ENCODE measurements around the gene KIAA0513. TPM values are rescaled to one million over a fixed set of nuclear protein-coding genes. Genes with fewer than 3 reads are reported as not detected.

Gene KIAA0513
- total RNA-seq, 1 donor: 3.2 TPM

DNA sequence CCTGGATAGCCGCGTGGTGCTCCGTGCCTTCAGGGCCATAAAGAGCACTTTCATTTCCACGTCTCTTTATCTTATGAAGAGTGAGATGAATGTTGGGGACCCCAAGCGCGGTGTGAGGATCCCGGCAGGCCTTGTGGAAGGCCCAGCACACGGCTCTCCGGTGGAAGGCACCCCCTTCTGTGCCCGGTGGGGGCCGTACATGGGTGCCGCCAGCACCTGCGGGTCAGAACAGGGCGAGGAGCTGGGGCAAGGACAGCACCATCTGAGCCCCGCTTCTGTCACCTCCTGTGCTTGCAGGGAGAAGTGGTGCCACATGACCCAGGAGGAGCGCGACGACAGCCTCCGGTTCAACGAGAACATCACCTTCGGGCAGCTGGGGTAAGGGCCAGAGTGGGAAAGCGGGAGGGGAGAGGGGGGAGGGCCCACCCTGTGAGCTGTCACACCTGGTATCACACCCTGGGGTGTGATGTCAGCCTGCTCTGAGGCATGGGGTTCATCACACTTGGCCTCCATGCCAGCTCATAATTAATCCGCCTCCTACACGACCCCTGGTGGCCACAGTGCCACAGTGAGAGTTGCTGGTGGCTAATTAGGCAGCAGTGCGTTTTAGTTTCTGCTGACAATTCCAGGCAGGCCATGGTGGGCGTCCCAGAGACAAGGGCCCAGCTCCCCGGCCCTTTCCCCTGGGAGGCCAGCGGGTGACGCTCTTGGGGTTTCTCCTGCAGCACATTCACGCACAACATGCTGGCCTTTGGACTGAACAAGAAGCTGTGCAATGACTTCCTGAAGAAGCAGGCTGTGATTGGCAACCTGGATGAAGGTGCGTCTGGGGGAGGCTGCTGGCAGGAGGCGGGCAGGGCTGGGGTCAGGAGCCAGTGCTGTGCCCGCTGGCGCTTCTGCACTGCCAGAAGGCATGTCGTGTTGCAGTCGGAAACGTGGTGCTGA is 59.0 kb downstream of the KIAA0513 start:
- DNase-seq (ENCODE audit: low read depth in 2 of 3, low spot score in 2 of 3): peak; percentile 41 to 90 (median 79)

DNA sequence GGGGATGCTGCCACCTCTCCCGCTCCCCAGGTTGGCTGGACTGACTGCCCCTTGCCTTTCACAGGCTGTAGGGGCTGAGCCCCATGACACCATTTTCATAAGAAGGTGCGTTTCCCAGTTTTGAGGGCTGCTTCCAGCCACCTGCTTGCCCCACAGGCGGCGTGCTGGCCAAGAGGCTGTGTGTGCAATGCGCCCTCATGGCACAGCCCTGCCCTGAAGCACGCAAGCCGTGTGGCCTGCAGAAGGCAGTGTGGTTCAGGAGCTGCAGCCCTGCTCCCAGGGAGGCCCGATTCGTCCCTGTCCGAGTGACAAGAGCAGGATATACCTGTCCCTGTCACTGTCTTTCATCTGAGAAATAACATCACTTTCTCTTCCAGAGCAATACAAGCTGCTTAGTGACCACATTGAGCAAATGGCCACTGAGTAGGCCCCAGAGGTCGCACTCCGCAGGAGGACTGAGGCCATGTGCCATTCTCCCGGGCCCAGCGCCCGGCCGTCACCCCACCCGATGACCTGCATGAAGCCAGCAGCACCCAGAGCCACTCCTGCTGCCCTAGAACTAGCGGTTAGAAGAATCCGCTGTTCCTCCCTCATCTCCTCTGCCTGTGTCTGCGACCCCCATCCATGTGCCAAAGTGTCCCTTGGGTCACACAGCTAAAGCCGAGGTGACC is 60.4 kb downstream of the KIAA0513 start:
- DNase-seq (ENCODE audit: low read depth in 2 of 3, low spot score in 2 of 3): no peak

DNA sequence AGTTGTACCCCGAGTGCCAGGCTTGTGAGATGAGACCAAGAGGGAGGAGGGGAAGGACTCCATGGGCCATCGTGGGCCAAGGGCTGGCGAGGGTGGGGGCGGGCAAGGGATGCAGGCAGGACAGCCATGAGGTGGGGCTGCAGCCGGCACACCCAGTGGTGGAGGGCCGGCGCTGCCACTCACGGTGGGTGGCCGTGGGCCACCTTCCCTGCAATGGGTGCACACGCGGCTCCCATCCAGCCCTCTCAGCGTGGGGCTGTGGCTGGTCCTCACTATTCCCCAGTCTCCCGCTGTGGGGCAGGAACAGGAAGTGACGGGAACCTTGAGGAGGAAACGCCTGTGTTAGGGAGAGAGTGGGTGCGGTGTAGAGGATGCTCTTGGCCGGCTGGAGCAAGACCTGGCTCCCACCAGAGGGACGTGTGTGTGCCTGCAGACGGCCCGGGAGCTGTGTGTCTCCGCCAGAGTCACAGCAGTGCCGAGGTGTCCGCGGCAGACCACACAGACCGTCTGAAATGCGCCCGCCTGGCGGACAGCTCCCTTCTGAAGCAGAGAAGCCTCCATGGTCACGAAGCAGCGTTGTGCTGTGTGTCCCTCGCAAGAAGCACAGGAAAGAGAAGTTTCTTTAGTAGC is 61.1 kb downstream of the KIAA0513 start:
- no peak for DNase-seq (ENCODE audit: low read depth in 2 of 3, low spot score in 2 of 3)

DNA sequence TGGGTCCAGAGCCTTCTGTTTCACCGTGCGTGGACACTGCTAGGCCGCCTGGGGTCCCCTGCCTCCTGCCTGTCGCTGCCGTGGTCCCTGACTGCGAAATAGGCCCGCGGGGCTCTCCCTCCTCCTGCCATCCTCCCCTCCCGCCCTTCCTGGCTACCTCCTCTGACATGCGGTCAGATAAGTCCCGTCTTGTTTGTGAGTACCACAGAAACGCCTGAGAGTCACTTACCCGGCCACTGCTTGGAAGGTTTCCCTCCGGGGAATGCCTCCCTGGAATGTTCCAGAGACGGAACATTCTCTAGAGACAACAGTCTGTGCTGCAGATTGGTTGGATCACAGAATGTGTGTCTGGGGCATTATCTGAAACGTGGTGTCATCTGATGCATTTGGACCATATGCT is 61.9 kb downstream of the KIAA0513 start:
- no peak for DNase-seq (ENCODE audit: low read depth in 2 of 3, low spot score in 2 of 3)

DNA sequence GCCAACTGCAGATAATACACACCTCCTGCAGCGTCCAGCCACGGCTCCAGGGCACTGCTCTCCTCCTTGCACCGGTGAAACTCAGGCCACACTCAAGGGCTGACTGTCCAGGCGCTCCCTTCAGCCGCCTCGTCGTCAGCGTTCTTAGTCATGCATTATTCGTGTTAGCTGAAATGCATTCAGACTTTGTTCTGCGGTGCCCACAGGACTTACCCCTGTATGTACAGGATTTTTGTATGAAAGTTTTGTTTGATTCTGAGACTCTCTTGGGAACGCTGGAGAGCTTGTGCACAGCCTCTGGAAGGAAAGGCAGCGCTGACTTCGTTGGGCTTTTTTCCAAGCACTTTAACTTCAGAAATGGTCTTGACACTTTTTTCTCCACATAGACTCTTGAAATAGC is 62.6 kb downstream of the KIAA0513 start:
- DNase-seq (ENCODE audit: low read depth in 2 of 3, low spot score in 2 of 3): no peak

DNA sequence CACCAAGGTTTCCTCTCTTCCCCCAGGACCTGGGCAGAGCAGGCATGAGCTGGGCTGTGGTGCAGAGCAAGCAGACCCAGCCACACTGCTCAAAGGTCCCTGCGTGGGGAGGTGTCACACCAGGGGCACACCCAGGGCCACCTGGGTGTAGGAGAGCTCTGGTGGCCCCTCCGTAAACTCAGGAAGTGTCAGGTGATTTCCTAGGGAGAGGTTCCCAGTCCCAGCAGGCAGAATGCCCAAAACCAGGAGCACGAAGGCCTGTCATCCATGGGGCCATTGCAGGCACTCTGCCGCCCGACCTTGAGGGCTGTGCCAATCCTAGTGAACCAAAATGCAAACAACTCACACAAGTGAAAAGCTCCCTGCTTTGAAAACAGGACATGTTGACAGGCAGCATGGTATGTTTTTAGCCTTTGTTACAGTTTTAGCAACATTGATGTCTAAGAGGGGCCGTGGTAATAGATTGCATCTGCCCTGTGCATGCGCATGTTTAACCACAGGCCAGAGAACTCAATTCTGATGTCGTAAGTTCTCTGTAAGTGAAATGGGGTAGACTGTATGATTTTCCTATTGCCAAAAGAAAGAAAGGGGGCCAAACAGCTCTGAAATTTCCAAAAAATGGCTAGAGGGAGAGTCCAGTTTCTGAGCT is 63.4 kb downstream of the KIAA0513 start:
- peak in 1 of 3 donors; percentile 5 for DNase-seq (ENCODE audit: low read depth in 2 of 3, low spot score in 2 of 3)

DNA sequence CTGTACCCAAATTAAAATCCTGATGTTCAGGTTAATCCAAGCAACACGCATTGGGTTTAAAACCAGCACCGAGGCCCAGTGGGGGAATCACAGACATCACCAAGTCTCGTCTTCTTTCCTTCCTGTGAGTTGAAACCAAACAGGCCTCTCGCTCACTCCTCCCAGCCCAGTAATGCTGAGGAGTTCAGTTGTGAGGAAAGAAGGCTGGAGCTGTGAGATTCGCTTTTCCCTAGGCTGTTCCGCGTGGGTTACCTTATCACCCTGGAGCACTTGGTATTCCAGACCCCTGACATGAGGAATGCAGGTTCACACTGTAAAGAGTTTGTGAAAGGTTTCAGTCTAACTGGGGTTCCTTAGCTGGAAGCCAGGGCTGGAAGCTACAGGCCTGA is 63.9 kb downstream of the KIAA0513 start:
- DNase-seq (ENCODE audit: low read depth in 2 of 3, low spot score in 2 of 3): no peak

DNA sequence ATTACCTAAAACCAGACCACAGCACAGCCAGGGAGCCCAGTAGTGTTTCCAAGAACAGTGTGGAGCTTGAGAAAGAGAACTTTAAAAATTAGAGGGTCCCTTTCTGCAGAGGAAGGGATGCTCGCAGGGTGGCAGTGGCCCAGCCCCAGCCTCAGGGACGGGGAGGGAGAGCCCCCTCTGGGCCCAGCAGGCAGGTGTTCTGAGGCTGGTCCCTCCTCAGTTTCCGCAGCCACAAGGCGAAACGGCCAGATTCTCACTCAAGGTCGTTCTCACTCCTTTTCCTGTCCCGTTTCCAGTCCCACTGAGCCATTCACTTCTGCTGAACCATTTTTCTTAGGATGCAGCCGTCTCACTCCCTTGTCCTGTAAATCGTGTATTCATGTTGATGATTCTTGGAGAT is 64.7 kb downstream of the KIAA0513 start:
- DNase-seq (ENCODE audit: low read depth in 2 of 3, low spot score in 2 of 3): no peak

DNA sequence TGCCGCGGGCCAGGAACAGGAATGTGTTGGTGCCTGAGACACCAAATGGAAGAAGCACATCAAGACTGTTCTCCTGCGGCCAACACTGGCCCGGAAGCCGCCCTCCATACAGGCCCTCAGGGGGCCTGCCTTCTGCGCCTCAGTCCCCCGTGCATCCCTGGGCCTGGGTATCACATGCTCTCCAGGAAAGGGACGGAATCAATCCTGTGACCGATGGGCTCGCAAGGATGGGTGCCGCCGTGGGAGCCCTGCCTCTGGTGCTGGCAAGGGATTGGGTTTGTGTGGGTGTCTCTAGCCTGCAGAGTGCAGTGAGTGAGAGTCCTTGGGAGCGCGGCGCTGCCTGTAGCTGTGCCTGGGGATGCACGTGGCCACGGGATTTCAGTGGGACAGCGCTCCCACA is 65.3 kb downstream of the KIAA0513 start:
- no peak for DNase-seq (ENCODE audit: low read depth in 2 of 3, low spot score in 2 of 3)

DNA sequence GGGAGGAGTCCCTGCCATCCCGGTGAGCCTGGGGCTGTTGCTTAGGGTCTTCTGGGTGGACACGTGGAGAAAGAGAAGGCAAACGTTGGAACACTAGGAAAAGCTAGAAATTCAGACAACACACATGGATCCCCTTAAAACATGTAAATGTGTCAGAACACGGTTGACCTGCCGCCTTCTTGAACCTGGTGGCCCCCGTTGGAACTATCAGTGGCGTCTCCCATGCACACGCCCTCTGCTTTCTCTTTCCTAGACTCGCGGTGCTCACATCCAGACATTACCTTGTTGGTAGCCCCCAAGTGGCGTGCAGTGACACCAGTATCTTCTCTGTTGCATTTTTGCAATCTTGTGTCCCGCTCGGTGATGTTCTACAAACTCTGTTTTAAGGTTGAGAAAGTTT is 66.1 kb downstream of the KIAA0513 start:
- DNase-seq (ENCODE audit: low read depth in 2 of 3, low spot score in 2 of 3): no peak

DNA sequence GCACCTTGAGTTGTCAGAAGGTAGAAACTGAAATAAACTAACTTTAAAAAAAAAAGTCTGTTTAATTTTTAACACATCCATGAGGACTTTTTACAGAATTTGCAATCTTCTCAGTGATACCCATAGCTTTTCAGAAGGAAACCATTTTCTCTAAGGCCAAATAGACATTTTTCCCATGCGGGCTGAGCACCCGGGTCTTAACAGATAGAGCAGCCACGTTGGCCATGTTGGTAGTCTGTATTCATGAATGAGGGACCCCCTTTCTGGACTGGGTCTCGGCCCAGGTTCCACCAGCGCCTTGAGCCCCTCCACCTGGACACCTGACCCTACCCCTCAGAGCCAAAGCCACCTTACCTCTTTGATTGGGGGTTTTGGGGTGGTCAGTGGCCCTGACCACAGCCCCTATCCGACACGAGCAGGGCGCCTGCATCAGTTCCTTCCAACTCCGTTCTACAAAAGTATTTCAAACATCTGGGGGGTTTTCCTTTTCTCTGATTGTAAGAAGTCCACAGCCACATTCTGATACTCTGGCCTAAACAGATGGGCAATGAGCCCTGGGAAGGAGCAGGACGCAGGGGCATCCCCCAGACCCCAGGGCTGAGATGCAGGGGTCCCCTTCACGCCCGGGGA is 66.7 kb downstream of the KIAA0513 start:
- DNase-seq (ENCODE audit: low read depth in 2 of 3, low spot score in 2 of 3): no peak

DNA sequence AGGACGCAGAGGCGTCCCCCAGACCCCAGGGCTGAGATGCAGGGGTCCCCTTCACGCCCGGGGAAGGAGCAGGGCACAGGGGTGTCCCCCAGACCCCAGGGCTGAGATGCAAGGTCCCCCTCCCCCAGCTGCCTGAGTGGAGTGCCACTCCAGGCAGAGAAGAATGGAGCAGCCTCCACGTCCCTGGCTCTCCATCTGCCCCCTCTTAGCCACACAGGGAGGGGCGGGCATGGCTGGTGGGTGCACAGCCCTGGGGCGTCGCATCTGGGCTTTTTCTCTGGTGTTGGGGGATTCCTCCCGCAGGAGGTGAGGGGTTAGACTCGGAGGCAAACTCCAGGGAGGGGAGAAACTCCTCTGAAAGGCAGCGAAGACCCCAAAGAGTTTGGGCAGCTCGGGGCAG is 67.2 kb downstream of the KIAA0513 start:
- DNase-seq (ENCODE audit: low read depth in 2 of 3, low spot score in 2 of 3): no peak

DNA sequence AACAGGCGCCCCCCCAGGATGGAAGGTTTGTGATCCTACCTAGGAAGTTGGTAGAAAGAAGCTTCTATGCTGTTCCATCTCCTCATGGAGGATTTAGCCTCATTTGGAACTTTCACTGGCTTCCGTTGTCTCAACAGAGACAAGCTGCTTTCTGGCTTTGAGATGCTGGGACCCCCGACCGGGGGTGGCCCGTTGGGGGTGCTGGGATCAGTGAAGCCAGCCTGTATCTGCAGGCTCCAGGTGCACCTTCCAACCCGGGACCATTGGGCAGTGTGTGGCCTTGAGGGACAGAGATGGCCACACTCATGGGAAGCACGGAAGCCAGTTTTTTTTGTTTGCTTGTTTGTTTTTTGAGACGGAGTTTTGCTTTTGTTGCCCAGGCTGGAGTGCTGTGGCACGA is 69.3 kb downstream of the KIAA0513 start:
- no peak for DNase-seq (ENCODE audit: low read depth in 2 of 3, low spot score in 2 of 3)

DNA sequence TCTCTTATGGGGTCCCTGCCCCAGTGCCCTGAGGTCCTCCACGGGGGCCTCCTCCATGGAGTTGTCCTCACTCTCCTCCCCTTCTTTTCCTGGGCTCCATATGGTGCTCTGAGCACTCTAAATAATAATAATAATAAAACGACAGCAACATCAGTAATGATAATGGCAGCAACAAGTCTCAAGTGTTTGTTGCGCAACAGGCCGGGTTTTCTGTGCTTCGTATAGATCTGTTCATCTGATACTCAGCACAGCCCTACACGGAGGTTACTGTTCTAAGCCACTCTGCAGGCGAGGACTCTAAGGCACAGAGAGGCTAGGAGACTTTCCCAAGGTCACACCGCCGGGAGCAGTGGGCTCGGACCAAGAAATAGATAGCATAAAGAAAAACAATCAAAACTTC is 71.0 kb downstream of the KIAA0513 start:
- DNase-seq (ENCODE audit: low read depth in 2 of 3, low spot score in 2 of 3): no peak

DNA sequence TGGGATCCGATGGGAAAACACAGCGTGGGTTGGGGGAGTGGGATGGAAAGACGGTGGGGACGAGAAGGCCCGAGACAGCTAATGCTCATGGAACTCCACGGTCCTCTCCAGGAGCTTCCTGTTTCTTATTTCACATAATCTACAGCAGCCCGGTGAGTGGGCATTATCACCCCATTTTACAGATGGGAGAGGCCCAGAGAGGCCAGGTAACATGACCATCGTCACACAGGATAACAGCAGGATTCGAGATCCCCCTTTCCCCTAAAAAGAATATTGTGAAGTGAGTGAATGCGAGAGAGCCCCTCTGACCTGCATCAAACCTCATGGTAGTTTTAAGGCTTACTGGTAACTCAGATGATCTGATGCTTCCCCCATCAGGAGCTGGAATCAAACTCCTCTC is 72.7 kb downstream of the KIAA0513 start:
- no peak for DNase-seq (ENCODE audit: low read depth in 2 of 3, low spot score in 2 of 3)

DNA sequence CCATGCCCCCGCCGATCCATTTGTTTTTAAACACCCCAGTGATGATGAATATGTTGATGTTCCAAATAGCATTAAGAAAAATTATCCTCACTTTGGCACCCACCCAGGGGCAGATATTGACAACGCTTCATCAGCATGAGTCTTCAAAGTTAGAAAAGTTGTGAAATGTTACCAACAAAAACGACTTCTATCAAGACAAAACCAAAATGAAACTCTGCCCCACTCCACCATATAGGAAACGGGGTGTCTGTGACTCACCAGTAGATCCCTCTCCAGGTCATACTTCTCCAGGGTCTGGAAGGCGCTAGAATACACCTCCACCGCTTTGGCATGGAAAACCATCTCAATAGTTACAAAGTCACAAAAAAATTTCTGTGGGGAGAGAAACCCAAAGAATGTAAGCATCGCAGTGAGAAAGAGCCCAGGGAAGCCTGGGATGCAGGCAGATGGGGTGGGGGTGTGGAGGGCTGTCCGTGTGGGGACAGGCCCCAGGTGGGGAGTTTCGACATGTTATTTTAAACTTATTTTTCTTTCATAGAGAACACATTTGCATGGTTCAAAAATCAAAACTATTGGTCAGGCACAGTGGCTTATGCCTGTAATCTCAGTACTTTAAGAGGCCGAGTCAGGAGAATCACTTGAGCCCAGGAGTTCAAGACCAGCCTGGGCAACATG is 74.5 kb downstream of the KIAA0513 start:
- DNase-seq (ENCODE audit: low read depth in 2 of 3, low spot score in 2 of 3): no peak

DNA sequence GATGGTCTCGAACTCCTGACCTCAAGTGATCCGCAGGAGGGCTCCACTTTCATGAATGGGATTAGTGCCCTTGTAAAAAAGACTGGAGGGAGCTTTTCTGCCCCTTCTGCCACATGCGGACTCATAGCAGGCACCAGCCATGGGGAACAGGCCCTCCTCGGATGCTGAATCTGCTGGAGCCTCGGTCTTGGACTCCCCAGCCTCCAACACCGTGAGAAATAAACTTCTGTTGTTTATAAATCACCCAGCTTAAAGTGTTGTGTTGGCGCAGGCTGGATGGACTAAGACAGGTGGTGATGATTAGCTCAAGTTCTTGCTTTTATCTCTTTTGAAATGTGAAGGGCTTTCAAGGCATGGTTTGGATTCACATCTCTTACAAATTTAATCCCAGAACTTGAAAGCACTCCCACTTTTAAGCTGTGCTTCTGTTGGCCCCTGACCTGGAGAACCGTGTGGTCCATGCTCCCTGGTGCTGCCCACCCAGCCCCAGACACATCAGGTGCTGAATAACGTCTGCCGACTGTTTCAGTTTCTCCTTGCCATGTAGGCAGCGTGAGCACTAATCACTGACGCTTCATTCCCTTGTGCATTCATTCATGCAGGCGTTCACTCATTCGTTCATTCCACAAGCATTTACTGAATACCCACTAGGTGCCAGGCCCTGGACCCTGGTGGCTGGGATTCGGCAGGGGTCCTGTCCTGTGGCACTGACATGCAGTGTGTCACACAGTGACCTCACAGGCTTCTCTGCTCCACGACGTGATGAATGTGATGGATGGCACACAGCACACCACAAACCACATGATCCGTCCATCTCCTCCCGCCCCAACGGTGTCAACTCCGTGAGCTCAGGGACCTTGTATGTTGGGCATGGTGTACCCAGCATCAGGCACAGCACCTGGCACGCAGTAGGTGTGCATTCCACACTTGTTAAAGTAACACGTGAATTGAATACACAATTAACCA is 75.8 kb downstream of the KIAA0513 start:
- DNase-seq (ENCODE audit: low read depth in 2 of 3, low spot score in 2 of 3): peak in 1 of 3 donors; percentile 21

DNA sequence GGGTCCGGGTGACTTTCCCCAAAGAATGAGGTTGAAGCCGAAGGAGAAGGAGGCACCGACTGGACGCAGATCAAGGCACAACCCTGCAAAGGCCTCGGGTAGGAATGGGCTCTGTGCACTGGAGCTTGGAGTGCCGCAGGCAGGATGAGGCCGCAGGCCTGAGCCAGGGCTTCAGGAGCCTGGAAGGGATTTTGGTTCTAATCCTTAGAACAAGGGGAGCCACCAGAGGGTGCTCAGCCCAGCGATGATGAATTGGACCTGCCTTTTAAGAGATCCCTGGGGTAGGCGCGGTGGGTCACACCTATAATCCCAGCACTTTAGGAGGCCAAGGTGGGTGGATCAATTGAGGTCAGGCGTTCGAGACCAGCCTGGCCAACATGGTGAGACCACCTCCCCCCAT is 76.6 kb downstream of the KIAA0513 start:
- no peak for DNase-seq (ENCODE audit: low read depth in 2 of 3, low spot score in 2 of 3)

DNA sequence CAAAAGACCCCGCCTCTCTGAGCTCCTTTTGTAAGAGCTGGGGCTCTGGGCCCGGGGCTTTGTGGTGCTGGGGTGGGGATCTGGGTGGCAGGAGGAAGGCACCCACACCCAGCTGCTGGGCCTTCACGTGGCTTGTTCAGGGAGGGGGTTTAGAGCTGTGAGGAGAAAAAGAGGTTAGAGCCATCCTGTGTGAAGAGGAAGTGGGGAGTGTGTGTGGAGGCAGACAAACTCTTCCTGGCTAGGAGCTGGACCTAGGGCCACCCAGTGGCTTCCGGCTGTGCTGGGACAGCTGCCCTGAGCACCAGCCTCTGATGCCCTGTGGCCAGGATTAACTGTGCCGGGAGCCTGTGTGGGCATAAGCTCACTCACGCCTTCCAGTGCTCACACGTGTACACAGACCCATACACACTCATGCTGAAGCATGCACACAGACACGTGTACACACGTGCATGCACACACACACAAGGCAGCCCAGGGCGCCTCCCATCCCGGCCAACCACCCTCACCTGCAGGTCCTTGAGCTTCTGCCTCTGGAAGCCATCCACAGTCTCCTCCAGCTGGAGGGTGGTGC is 77.3 kb downstream of the KIAA0513 start:
- peak in 2 of 3 donors; percentile 27 to 62 for DNase-seq (ENCODE audit: low read depth in 2 of 3, low spot score in 2 of 3)

Data from hematopoietic multipotent progenitor cell (in vitro differentiated cells).